AG04449 (cell line): ENCODE data around the gene RGS5.

Source experiments
- CTCF ChIA-PET: fragments of 350-600 bp; formaldehyde crosslinking; extraction: SDS; loops from one replicate; lab custom pipeline; 2021; ENCODE audit warnings: antibody characterized with exemption; lab: Yijun Ruan, JAX
- POLR2A ChIA-PET: fragments of 400-600, 350-600 bp; formaldehyde crosslinking; extraction: SDS; loops from one replicate; lab custom pipeline; 2020; ENCODE audit warnings: antibody characterized with exemption, inconsistent platforms; lab: Yijun Ruan, JAX
- DNase-seq: peaks from one replicate; pipeline ENCODE4 v3.0.0-alpha.2; 2010; ENCODE audit warnings: low read depth, low spot score
- H3K4me3 ChIP-seq: 2 replicates; pipeline ENCODE4 v1.5.1; 2011; ENCODE audit warnings: low read depth, mild to moderate bottlenecking, control low read depth, low read length
- TF ChIP-seq, protein P1 (sequence below): IDR thresholded peaks from one replicate; pipeline ENCODE4 v1.5.1; 2011; ENCODE audit warnings: mild to moderate bottlenecking, moderate library complexity, low read length, control low read depth, inconsistent platforms; ENCODE audit not compliant: insufficient read depth; ENCODE audit errors: missing control alignments

The RGS5 gene

DNA sequence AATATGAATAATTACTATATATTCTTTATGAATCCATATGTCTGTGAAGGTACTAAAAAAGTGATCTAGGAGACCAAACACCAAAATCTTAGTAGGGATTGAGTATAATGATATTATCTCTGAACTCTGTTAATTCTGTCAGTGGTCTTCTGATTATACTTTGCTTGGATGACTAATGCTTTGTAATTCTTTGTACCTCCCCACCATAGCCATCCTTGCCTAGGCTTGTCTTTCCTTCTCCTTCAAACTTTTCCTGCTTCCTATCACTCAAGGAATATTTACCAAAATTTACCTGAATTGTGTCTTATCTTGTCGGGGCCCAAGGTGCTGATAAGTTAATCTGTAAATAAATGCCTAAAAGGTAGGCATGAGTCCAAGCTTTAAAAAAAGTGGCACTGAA is 845 bp upstream of the RGS5 start:
- no peak for DNase-seq
- TF ChIP-seq, protein P1, sequence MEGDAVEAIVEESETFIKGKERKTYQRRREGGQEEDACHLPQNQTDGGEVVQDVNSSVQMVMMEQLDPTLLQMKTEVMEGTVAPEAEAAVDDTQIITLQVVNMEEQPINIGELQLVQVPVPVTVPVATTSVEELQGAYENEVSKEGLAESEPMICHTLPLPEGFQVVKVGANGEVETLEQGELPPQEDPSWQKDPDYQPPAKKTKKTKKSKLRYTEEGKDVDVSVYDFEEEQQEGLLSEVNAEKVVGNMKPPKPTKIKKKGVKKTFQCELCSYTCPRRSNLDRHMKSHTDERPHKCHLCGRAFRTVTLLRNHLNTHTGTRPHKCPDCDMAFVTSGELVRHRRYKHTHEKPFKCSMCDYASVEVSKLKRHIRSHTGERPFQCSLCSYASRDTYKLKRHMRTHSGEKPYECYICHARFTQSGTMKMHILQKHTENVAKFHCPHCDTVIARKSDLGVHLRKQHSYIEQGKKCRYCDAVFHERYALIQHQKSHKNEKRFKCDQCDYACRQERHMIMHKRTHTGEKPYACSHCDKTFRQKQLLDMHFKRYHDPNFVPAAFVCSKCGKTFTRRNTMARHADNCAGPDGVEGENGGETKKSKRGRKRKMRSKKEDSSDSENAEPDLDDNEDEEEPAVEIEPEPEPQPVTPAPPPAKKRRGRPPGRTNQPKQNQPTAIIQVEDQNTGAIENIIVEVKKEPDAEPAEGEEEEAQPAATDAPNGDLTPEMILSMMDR: no peak
- CTCF ChIA-PET: interaction anchor here (1.1 to 4.5 kb wide), 6 partner anchors 28 to 355 kb away, joined by 3 to 24 read pairs (median 7); no protein-coding TSS in a partner anchor
- POLR2A ChIA-PET: no interaction called here
- H3K4me3 ChIP-seq: no peak overlapping the region

DNA sequence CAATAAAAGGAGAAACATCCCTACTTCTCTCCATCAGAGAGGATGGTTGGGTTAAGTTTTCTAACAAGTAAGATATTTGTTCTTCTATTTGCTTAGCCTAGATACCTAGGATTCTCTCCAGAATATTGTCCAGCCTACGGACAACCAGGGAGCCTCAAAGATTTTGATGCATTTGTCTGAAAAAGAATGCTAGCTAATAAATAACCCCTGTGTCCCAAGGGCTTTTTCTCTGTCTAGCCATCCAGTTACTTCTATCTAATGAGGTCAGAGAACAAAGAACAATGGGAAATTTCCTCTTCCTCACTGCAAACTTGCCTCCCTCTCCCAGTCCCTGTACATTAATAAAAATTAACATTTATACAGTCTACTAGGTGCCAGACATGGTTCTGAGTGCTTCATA is 810 bp downstream of the RGS5 start:
- TF ChIP-seq, protein P1: no peak
- ChIA-PET POLR2A (no interaction called here), CTCF (interaction anchor here (0.7 to 4.5 kb wide), 6 partner anchors 23 to 348 kb away, joined by 3 to 24 read pairs (median 6); partner anchors contain the start of gene RGS4)
- DNase-seq: no peak
- H3K4me3 ChIP-seq: no peak overlapping the region

DNA sequence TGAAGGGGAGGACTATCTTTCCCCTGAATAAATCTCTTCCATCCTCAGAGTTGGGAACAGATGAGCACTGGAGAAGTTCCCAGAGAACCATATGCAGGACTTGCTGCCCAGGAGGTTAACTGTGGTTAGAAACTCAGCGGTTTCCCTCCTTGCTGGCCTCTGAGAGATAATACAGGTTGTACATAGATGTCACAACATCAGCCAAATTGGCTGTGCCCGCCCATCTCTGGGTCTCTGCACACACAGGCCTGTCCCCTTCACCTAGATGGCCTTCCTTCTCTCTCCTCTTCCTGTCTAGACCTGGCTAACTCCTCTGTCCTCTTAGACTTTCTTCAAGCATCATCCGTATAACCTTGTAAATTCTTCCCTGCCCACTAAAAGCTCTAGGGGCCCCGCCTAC is 5.7 kb downstream of the RGS5 start:
- DNase-seq: no peak
- ChIA-PET POLR2A (no interaction called here), CTCF (interaction anchor here (0.8 to 1.2 kb wide), 3 partner anchors 20 to 24 kb away, joined by 3 to 4 read pairs (median 3); no protein-coding TSS in a partner anchor)
- TF ChIP-seq, protein P1: no peak
- H3K4me3 ChIP-seq: no peak overlapping the region

DNA sequence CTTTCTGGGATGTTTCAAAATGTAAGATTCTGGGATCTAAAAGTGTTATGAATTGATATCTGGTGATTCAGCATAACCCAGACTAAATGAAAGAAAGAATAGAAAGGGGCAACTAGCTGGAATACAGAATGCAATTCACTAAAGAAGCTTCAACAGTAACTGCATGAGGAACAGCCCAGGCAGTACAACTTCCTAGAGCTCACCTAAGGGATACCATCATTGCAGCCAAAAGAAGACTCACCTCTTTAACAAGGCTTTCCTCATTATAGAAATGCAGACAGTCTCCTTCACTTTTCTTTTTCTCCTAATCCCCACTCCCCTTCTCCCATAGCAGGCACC is 6.3 kb downstream of the RGS5 start:
- CTCF ChIA-PET: interaction anchor here (1.2 kb wide), 1 partner anchor 21 kb away, joined by 3 read pairs; no protein-coding TSS in a partner anchor
- TF ChIP-seq, protein P1: no peak
- no peak for DNase-seq
- POLR2A ChIA-PET: no interaction called here
- H3K4me3 ChIP-seq: no peak overlapping the region

DNA sequence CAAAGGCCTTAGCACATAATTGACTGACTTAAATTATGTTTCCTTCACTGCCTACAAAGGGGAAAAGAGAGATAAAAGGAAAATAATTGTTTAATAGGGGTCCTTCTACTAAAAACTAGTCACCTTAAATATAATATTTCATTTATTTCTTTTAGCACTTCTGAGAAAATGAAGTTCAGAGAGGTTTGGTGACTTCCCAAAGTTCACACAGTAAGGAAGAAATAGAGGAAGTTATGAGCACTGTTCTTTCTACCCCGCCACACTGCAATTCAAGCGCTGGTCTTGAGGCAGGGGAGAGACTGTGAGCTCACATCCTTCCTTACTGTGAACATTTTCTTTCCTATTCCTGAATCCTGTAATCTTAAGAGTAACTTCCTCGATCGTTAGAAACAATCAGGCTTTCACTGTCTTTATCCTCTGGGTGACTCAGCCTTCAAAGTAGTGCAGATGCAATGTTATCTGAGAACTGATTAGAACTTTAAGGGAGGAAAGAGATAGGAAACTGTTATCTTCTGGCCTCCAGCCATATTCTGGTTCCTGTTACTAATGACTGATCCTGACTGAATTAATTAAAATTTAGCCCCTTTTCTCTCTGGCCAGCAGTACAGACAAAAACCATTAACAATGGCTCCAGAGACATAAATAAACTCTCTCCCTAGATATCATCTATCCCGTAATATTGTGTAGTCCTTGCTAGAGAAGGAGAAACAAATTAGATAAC is 6.8 kb downstream of the RGS5 start:
- ChIA-PET CTCF (interaction anchor here (1.2 kb wide), 1 partner anchor 21 kb away, joined by 3 read pairs; no protein-coding TSS in a partner anchor), POLR2A (no interaction called here)
- TF ChIP-seq, protein P1: no peak
- no peak overlapping the region for H3K4me3 ChIP-seq
- DNase-seq: no peak

DNA sequence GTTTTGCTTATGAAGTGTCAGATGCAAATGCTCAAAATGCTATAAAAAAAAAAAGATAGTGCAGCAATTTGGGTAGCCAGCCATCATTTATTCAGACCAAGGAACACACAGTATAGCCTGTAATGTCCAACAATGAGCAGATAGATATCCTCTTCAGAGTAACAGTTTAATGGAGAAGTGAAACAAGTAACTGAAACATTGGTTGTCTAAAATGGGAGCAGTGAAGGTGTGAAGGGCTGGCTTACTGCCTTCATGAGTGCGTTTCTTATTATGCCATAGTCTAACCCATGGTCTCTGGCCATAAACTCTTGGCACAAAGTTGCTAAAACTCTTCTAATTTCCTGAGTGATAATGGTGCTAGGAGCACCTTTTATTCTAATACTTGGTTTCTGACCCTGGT is 11.4 kb downstream of the RGS5 start:
- CTCF ChIA-PET: interaction anchor here (1.1 to 3.9 kb wide), 4 partner anchors 12 to 343 kb away, joined by 4 to 11 read pairs (median 6); no protein-coding TSS in a partner anchor

More for the DNA sequence above, 11.4 kb downstream of the RGS5 start:
- DNase-seq: no peak
- TF ChIP-seq, protein P1: no peak
- H3K4me3 ChIP-seq: no peak overlapping the region
- POLR2A ChIA-PET: no interaction called here
